ENCODE results near the gene AFMID. TPM values are rescaled to one million over a fixed set of nuclear protein-coding genes. Genes with fewer than 3 reads are reported as not detected.

The AFMID gene
- total and polyA plus RNA-seq, 9 of the 15 experiments (the other 6 are each of a cell fraction or from before 2014, with no cell fraction given), result 62.1 to 188 (median 74.4) TPM

DNA sequence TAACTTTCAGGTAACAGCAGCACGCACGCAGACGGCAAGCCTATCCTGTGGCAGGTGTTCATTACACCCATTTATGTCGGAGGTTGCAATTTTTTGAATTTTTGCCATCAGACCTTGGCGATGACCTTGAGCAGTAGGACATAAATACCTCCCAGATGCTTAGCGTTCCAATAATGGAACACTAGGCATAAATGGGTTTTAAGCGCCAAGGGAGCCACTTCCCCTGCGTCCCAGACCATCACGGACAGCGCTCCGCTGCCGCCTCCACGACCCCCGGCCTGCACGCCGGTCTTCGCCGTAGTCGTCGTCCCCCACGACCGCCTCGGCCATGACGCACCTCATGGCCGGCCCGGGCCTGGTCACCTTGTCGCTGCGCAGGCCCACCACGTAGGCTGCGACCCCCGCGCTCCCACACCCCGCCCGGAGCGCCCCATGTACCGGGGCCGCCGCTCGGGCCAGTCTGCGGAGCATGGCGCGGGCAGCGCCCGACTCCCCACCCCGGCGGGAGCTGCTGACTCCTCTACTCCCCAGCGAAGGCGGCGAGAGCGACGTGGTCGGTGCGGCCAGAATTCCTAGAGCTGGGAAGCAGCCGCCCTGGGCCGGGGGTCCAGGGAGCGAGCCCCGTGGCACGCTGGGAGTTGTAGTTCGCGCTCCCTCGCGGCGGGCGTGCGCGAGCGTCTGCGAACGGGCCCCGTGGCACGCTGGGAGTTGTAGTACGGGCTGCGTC lies 66.9 kb downstream of the AFMID start (continued):
- TF ChIP-seq GABPB1 (CRISPR knock-in tag; IDR thresholded peaks at IDR 0.05) (peak; percentile 84), RBM22 (IDR thresholded peaks at IDR 0.05; ENCODE audit: low read depth, low read length, poor library complexity, severe bottlenecking) (peak; percentile 47), ZNF175 (CRISPR knock-in tag; IDR thresholded peaks at IDR 0.05; ENCODE audit: low read depth) (no peak; the same call in 1 of the 2 replicates), FIP1L1 (IDR thresholded peaks at IDR 0.05; ENCODE audit: low read depth, low read length, poor library complexity, severe bottlenecking) (peak; percentile 76), POLR2A (conservative IDR thresholded peaks at IDR 0.05) (peak; percentile 58), CREB1 (IDR thresholded peaks at IDR 0.05) (peak; percentile 57; the same call in 1 of the 2 replicates), CREB1 (CRISPR knock-in tag; IDR thresholded peaks at IDR 0.05) (peak; percentile 85), CXXC5 (CRISPR knock-in tag; IDR thresholded peaks at IDR 0.05) (peak; percentile 91), FOXA3 (CRISPR knock-in tag; conservative IDR thresholded peaks at IDR 0.05 in 1 of 2, IDR thresholded peaks at IDR 0.05 in 1 of 2) (0 out of 4 replicates have a peak, but pooled peaks of 1 of the 2 experiments have one; percentile 18), TRIM24 (IDR thresholded peaks at IDR 0.05) (no peak), TEAD4 (IDR thresholded peaks at IDR 0.05; ENCODE audit: low read length) (no peak), TEAD4 (CRISPR knock-in tag; IDR thresholded peaks at IDR 0.05; ENCODE audit: borderline replicate concordance) (0 out of 2 replicates have a peak, but pooled peaks have one; percentile 24), THRAP3 (IDR thresholded peaks at IDR 0.05; ENCODE audit: borderline replicate concordance) (no peak), COPS2 (conservative IDR thresholded peaks at IDR 0.05) (no peak)
- TF ChIP-seq, protein P1, sequence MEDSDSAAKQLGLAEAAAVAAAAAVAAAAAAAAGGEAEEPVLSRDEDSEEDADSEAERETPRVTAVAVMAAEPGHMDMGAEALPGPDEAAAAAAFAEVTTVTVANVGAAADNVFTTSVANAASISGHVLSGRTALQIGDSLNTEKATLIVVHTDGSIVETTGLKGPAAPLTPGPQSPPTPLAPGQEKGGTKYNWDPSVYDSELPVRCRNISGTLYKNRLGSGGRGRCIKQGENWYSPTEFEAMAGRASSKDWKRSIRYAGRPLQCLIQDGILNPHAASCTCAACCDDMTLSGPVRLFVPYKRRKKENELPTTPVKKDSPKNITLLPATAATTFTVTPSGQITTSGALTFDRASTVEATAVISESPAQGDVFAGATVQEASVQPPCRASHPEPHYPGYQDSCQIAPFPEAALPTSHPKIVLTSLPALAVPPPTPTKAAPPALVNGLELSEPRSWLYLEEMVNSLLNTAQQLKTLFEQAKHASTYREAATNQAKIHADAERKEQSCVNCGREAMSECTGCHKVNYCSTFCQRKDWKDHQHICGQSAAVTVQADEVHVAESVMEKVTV (CRISPR knock-in tag; IDR thresholded peaks at IDR 0.05), result no peak
- TF ChIP-seq, protein P2, sequence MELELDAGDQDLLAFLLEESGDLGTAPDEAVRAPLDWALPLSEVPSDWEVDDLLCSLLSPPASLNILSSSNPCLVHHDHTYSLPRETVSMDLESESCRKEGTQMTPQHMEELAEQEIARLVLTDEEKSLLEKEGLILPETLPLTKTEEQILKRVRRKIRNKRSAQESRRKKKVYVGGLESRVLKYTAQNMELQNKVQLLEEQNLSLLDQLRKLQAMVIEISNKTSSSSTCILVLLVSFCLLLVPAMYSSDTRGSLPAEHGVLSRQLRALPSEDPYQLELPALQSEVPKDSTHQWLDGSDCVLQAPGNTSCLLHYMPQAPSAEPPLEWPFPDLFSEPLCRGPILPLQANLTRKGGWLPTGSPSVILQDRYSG (tag; conservative IDR thresholded peaks at IDR 0.05; ENCODE audit: low read depth), result no peak
- TF ChIP-seq, protein P3, sequence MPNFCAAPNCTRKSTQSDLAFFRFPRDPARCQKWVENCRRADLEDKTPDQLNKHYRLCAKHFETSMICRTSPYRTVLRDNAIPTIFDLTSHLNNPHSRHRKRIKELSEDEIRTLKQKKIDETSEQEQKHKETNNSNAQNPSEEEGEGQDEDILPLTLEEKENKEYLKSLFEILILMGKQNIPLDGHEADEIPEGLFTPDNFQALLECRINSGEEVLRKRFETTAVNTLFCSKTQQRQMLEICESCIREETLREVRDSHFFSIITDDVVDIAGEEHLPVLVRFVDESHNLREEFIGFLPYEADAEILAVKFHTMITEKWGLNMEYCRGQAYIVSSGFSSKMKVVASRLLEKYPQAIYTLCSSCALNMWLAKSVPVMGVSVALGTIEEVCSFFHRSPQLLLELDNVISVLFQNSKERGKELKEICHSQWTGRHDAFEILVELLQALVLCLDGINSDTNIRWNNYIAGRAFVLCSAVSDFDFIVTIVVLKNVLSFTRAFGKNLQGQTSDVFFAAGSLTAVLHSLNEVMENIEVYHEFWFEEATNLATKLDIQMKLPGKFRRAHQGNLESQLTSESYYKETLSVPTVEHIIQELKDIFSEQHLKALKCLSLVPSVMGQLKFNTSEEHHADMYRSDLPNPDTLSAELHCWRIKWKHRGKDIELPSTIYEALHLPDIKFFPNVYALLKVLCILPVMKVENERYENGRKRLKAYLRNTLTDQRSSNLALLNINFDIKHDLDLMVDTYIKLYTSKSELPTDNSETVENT (CRISPR knock-in tag; IDR thresholded peaks at IDR 0.05), result no peak
- TF ChIP-seq, protein P4, sequence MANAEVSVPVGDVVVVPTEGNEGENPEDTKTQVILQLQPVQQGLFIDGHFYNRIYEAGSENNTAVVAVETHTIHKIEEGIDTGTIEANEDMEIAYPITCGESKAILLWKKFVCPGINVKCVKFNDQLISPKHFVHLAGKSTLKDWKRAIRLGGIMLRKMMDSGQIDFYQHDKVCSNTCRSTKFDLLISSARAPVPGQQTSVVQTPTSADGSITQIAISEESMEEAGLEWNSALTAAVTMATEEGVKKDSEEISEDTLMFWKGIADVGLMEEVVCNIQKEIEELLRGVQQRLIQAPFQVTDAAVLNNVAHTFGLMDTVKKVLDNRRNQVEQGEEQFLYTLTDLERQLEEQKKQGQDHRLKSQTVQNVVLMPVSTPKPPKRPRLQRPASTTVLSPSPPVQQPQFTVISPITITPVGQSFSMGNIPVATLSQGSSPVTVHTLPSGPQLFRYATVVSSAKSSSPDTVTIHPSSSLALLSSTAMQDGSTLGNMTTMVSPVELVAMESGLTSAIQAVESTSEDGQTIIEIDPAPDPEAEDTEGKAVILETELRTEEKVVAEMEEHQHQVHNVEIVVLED (CRISPR knock-in tag; IDR thresholded peaks at IDR 0.05), result peak; percentile 99
- TF ChIP-seq, protein P5, sequence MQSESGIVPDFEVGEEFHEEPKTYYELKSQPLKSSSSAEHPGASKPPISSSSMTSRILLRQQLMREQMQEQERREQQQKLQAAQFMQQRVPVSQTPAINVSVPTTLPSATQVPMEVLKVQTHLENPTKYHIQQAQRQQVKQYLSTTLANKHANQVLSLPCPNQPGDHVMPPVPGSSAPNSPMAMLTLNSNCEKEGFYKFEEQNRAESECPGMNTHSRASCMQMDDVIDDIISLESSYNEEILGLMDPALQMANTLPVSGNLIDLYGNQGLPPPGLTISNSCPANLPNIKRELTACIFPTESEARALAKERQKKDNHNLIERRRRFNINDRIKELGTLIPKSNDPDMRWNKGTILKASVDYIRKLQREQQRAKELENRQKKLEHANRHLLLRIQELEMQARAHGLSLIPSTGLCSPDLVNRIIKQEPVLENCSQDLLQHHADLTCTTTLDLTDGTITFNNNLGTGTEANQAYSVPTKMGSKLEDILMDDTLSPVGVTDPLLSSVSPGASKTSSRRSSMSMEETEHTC (IDR thresholded peaks at IDR 0.05), result no peak
